HepG2 (cell line): ENCODE measurements around the gene ZNF106. TPM values are rescaled to one million over a fixed set of nuclear protein-coding genes. Genes with fewer than 3 reads are reported as not detected.

Experiments used
- ARNT ChIP-seq: fragments of 450-650 bp; IDR thresholded peaks from 2 replicates; pipeline ENCODE4 v1.6.1; 2017
- ATM ChIP-seq: fragments of 450-650 bp; IDR thresholded peaks from 2 replicates; pipeline ENCODE4 v1.7.1; 2017; ENCODE audit warnings: mild to moderate bottlenecking, borderline replicate concordance
- EEA1 ChIP-seq: sonication (generic); formaldehyde crosslinking; IDR thresholded peaks from 2 replicates; pipeline ENCODE4 v1.5.1; 2020; ENCODE audit warnings: mild to moderate bottlenecking, missing genetic modification reagents, borderline replicate concordance
- FOXA1 ChIP-seq, 2 experiments: fragments of 450-650 bp in 1 of 2; sonication (generic) in 1 of 2; formaldehyde crosslinking in 1 of 2; IDR thresholded peaks; 2 replicates each; pipeline versions ENCODE4 v1.4.0 to v1.6.1; 2016 to 2020; ENCODE audit warnings: missing genetic modification reagents in 1 of 2
- ISL2 ChIP-seq: sonication (generic); formaldehyde crosslinking; IDR thresholded peaks from 2 replicates; pipeline ENCODE4 v1.5.0; 2020; ENCODE audit warnings: missing genetic modification reagents
- KMT2A ChIP-seq: sonication (generic); formaldehyde crosslinking; IDR thresholded peaks from 2 replicates; pipeline ENCODE4 v1.4.0; 2020; ENCODE audit warnings: missing genetic modification reagents
- NFYB ChIP-seq: sonication (generic); formaldehyde crosslinking; IDR thresholded peaks from 2 replicates; pipeline ENCODE4 v1.4.0; 2020; ENCODE audit warnings: missing genetic modification reagents
- PHB2 ChIP-seq: fragments of 450-650 bp; IDR thresholded peaks from 2 replicates; pipeline ENCODE4 v1.6.1; 2018; ENCODE audit not compliant: partially characterized antibody
- PRPF4 ChIP-seq: fragments of 200-400 bp; formaldehyde crosslinking; IDR thresholded peaks from 2 replicates; pipeline ENCODE4 v1.6.1; 2016; ENCODE audit warnings: low read length, low read depth; ENCODE audit not compliant: poor library complexity, severe bottlenecking
- RFXANK ChIP-seq: IDR thresholded peaks from 2 replicates; pipeline ENCODE4 v1.6.1; 2016
- ZBTB21 ChIP-seq: sonication (generic); formaldehyde crosslinking; IDR thresholded peaks from 2 replicates; pipeline ENCODE4 v1.4.0; 2020; ENCODE audit warnings: missing genetic modification reagents
- ZBTB7B ChIP-seq: sonication (generic); formaldehyde crosslinking; IDR thresholded peaks from 2 replicates; pipeline ENCODE4 v1.4.0; 2020; ENCODE audit warnings: missing genetic modification reagents
- ZFX ChIP-seq: sonication (generic); formaldehyde crosslinking; IDR thresholded peaks from 2 replicates; pipeline ENCODE4 v1.4.0; 2020; ENCODE audit warnings: mild to moderate bottlenecking, low read depth, missing genetic modification reagents, moderate library complexity
- ZNF230 ChIP-seq: sonication (generic); formaldehyde crosslinking; IDR thresholded peaks from 2 replicates; pipeline ENCODE4 v1.4.0; 2020; ENCODE audit warnings: mild to moderate bottlenecking, missing genetic modification reagents
- ZNF564 ChIP-seq: sonication (generic); formaldehyde crosslinking; IDR thresholded peaks from 2 replicates; pipeline ENCODE4 v1.8.1; 2023; ENCODE audit warnings: mild to moderate bottlenecking, missing genetic modification reagents
- polyA plus RNA-seq, 8 experiments: library from polyadenylated mRNA; depleted of rRNA in 3 of 8; stranded (reverse) in 7 of 8; unstranded in 1 of 8; fragments of >200 nt; fragmentation: Illumina TruSeq in 4 of 8; extraction: Trizol in 4 of 8; gene quantifications; 2 replicates each; pipeline versions ENCODE4 v1.2.1 to v1.2.3, GENCODE V29; 2011 to 2016; ENCODE audit warnings: low read depth in 4 of 8, missing spikeins in 1 of 8, mixed read lengths in 1 of 8; ENCODE audit not compliant: insufficient read depth in 1 of 8
- total RNA-seq, 5 experiments: library from RNA; depleted of rRNA; stranded (reverse); fragments of >200 nt; fragmentation: Illumina TruSeq; extraction: Trizol; gene quantifications; 2 replicates each; pipeline ENCODE4 v1.2.3, GENCODE V29; 2016; ENCODE audit warnings: low read depth in 1 of 5
- TF ChIP-seq, protein P1 (sequence below): sonication (generic); formaldehyde crosslinking; IDR thresholded peaks from 2 replicates; pipeline ENCODE4 v1.4.0; 2020; ENCODE audit warnings: missing genetic modification reagents, borderline replicate concordance
- TF ChIP-seq, protein P2 (sequence below): fragments of 450-650 bp; IDR thresholded peaks from 2 replicates; pipeline ENCODE4 v1.6.1; 2017
- TF ChIP-seq, protein P3 (sequence below): sonication (generic); formaldehyde crosslinking; IDR thresholded peaks from 2 replicates; pipeline ENCODE4 v1.5.0; 2020; ENCODE audit warnings: missing genetic modification reagents
- TF ChIP-seq, protein P4 (sequence below): IDR thresholded peaks from 2 replicates; pipeline ENCODE4 v1.6.1; 2016
- TF ChIP-seq, protein P5 (sequence below): sonication (generic); formaldehyde crosslinking; IDR thresholded peaks from 2 replicates; pipeline ENCODE4 v1.4.0; 2020; ENCODE audit warnings: missing genetic modification reagents
- TF ChIP-seq, protein P6 (sequence below): sonication (generic); formaldehyde crosslinking; IDR thresholded peaks from 2 replicates; pipeline ENCODE4 v1.5.0; 2020; ENCODE audit warnings: mild to moderate bottlenecking, missing genetic modification reagents, moderate library complexity

Gene ZNF106
- total and polyA plus RNA-seq, 2 of the 13 experiments (the other 11 are each of a cell fraction or from before 2014, with no cell fraction given), result 12.5 to 35.1 TPM

DNA sequence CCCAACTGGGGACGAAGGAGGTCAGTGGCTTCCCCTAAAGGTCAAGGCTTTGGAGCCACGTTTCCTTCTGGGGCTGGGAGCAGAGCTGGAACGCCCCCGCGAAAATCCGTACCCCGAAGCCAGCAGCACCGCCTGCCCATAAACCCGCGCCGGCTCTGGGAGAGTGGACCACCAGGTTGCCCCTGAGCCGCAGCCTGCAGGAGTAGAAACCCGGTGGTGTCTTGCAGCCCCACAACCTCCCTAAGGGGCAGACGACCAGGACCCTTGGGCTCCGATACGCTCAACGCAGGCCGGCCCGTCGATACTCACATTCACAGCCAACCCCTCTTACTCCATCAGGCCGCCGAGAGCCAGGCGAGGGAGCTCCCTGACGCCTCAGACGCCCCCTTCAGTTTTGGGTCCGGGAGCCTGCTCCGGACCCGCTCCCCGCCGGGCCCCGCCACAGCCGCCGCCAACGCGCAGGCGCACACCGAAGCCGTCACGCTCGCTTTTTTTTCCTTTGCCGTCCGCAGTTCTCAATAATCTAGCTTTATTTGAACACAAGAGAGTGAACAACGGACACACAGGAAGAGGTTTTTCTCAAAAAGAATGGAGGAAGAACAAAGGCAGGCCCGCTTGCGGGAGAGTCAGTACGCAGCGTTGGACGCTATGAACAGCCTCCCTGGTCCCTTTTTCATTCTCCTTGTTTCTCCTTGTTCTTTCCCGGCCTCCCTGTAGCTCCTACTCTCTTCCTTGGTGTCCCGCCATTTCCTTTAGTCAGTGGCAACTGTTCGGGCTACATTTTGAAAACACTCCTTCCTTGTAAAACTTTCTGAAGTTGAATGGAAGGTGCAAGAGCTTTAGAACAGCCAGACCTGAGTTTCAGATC lies at the start of gene ZNF106 (continued):
- TF ChIP-seq, protein P1, sequence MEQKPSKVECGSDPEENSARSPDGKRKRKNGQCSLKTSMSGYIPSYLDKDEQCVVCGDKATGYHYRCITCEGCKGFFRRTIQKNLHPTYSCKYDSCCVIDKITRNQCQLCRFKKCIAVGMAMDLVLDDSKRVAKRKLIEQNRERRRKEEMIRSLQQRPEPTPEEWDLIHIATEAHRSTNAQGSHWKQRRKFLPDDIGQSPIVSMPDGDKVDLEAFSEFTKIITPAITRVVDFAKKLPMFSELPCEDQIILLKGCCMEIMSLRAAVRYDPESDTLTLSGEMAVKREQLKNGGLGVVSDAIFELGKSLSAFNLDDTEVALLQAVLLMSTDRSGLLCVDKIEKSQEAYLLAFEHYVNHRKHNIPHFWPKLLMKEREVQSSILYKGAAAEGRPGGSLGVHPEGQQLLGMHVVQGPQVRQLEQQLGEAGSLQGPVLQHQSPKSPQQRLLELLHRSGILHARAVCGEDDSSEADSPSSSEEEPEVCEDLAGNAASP (CRISPR knock-in tag), result peak; percentile 9; the same call in 1 of the 2 replicates
- TF ChIP-seq ZNF564 (CRISPR knock-in tag) (no peak), ZNF230 (CRISPR knock-in tag) (peak; percentile 59; the same call in 1 of the 2 replicates), ATM (no peak), NFYB (CRISPR knock-in tag) (no peak), ARNT (no peak), PRPF4 (peak; percentile 95), ISL2 (CRISPR knock-in tag) (peak; percentile 60), EEA1 (CRISPR knock-in tag) (no peak), ZBTB21 (no peak), RFXANK (CRISPR knock-in tag) (peak; percentile 63; the same call in 1 of the 2 replicates), PHB2 (no peak), FOXA1 (IDR thresholded peaks at IDR 0.05) (no peak), FOXA1 (CRISPR knock-in tag; IDR thresholded peaks at IDR 0.05) (no peak), ZFX (CRISPR knock-in tag) (peak; percentile 75), ZBTB7B (CRISPR knock-in tag) (peak; percentile 43; the same call in 1 of the 2 replicates), KMT2A (CRISPR knock-in tag) (peak; percentile 91)
- TF ChIP-seq, protein P2, sequence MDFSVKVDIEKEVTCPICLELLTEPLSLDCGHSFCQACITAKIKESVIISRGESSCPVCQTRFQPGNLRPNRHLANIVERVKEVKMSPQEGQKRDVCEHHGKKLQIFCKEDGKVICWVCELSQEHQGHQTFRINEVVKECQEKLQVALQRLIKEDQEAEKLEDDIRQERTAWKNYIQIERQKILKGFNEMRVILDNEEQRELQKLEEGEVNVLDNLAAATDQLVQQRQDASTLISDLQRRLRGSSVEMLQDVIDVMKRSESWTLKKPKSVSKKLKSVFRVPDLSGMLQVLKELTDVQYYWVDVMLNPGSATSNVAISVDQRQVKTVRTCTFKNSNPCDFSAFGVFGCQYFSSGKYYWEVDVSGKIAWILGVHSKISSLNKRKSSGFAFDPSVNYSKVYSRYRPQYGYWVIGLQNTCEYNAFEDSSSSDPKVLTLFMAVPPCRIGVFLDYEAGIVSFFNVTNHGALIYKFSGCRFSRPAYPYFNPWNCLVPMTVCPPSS, result no peak
- TF ChIP-seq, protein P3, sequence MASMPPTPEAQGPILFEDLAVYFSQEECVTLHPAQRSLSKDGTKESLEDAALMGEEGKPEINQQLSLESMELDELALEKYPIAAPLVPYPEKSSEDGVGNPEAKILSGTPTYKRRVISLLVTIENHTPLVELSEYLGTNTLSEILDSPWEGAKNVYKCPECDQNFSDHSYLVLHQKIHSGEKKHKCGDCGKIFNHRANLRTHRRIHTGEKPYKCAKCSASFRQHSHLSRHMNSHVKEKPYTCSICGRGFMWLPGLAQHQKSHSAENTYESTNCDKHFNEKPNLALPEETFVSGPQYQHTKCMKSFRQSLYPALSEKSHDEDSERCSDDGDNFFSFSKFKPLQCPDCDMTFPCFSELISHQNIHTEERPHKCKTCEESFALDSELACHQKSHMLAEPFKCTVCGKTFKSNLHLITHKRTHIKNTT (CRISPR knock-in tag), result no peak
- TF ChIP-seq, protein P4, sequence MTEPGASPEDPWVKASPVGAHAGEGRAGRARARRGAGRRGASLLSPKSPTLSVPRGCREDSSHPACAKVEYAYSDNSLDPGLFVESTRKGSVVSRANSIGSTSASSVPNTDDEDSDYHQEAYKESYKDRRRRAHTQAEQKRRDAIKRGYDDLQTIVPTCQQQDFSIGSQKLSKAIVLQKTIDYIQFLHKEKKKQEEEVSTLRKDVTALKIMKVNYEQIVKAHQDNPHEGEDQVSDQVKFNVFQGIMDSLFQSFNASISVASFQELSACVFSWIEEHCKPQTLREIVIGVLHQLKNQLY (CRISPR knock-in tag), result no peak
- TF ChIP-seq, protein P5, sequence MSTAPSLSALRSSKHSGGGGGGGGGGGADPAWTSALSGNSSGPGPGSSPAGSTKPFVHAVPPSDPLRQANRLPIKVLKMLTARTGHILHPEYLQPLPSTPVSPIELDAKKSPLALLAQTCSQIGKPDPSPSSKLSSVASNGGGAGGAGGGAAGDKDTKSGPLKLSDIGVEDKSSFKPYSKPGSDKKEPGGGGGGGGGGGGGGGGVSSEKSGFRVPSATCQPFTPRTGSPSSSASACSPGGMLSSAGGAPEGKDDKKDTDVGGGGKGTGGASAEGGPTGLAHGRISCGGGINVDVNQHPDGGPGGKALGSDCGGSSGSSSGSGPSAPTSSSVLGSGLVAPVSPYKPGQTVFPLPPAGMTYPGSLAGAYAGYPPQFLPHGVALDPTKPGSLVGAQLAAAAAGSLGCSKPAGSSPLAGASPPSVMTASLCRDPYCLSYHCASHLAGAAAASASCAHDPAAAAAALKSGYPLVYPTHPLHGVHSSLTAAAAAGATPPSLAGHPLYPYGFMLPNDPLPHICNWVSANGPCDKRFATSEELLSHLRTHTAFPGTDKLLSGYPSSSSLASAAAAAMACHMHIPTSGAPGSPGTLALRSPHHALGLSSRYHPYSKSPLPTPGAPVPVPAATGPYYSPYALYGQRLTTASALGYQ (CRISPR knock-in tag), result peak; percentile 79
- TF ChIP-seq, protein P6, sequence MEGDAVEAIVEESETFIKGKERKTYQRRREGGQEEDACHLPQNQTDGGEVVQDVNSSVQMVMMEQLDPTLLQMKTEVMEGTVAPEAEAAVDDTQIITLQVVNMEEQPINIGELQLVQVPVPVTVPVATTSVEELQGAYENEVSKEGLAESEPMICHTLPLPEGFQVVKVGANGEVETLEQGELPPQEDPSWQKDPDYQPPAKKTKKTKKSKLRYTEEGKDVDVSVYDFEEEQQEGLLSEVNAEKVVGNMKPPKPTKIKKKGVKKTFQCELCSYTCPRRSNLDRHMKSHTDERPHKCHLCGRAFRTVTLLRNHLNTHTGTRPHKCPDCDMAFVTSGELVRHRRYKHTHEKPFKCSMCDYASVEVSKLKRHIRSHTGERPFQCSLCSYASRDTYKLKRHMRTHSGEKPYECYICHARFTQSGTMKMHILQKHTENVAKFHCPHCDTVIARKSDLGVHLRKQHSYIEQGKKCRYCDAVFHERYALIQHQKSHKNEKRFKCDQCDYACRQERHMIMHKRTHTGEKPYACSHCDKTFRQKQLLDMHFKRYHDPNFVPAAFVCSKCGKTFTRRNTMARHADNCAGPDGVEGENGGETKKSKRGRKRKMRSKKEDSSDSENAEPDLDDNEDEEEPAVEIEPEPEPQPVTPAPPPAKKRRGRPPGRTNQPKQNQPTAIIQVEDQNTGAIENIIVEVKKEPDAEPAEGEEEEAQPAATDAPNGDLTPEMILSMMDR (CRISPR knock-in tag), result peak; percentile 40
